ENCODE results near the gene ZNF416.
A peak's percentile ranks its signal among the peaks of the same experiment; 100 is the strongest.

The ZNF416 gene

DNA sequence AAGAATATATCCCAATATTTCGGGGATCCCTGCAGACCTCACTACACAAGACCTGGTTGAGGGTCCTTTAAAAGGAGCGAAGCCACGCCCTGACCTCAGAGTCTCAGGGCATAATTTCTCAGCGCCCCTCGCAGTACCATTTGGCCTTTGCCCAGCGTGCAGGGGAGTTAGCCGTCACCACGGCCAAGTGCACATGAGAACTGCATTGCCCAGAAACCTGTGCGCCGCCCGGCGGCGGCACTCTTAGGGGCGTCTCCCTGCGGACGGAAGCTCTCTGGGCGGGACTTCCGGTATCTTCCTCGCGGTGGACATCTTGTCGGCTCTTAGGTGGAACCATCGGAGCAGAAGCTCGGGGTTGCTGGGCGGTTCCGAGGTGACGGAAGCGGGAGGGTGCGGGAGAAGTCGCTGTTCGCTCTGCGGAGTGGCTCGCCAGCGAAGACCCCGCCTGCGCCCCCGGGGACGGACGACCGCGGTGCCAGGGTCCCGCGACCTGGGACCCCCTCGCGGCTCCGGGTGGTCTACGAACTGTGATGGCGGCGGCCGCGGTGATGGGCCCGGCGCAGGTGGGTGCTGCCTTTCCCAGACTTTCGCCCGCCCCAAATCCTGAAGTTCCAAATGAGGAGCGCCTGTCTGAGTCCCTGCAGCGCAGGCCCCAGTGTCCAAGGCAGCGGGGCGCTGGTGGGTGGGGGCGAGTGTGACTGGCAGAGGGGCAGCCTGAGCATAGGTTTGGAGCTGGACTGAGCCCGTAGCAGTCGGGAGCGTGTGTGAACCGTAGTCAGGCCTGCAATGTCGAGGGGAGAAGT lies 35.4 kb upstream of the ZNF416 start, which contains the start of gene ZNF134:
Gene ZNF134 (plus strand): TSS at position 302 of the 803 bp plus-strand sequence. CDS start 5,227 bp downstream, outside the sequence.
- peak within 1 kb of the TSS; percentile 81 for H3K4me3 ChIP-seq (ENCODE audit: low read depth, low read length)
- DNase-seq (ENCODE audit: low read depth): peak; percentile 89

GRCh38 chr19:57611113-57611512 lies 32.4 kb upstream of the ZNF416 start:
- no peak overlapping the region for H3K4me3 ChIP-seq (ENCODE audit: low read depth, low read length)
- TF ChIP-seq MAX (IDR thresholded peaks at IDR 0.05; ENCODE audit: low read depth, low read length) (no peak), POLR2A (IDR thresholded peaks at IDR 0.05; ENCODE audit: extremely low read depth, insufficient read length) (no peak), CTCF (IDR thresholded peaks at IDR 0.05; ENCODE audit: low read depth, low read length) (no peak), MYC (IDR thresholded peaks at IDR 0.05; ENCODE audit: low read depth, low read length) (no peak)
- DNase-seq (ENCODE audit: low read depth): no peak

More for the DNA sequence above, 35.4 kb upstream of the ZNF416 start, which contains the start of gene ZNF134:
- TF ChIP-seq CTCF (IDR thresholded peaks at IDR 0.05; ENCODE audit: low read depth, low read length): no peak
- peak; percentile 71 for TF ChIP-seq MAX (IDR thresholded peaks at IDR 0.05; ENCODE audit: low read depth, low read length)
- peak; percentile 50 for TF ChIP-seq MYC (IDR thresholded peaks at IDR 0.05; ENCODE audit: low read depth, low read length)
- TF ChIP-seq POLR2A (IDR thresholded peaks at IDR 0.05; ENCODE audit: extremely low read depth, insufficient read length): peak; percentile 65

- TF ChIP-seq MAX (IDR thresholded peaks at IDR 0.05; ENCODE audit: low read depth, low read length) (no peak), MYC (IDR thresholded peaks at IDR 0.05; ENCODE audit: low read depth, low read length) (no peak), POLR2A (IDR thresholded peaks at IDR 0.05; ENCODE audit: extremely low read depth, insufficient read length) (no peak), CTCF (IDR thresholded peaks at IDR 0.05; ENCODE audit: low read depth, low read length) (no peak)
- DNase-seq (ENCODE audit: low read depth): no peak
These were observed 28.2 kb upstream of the ZNF416 start for GRCh38 chr19:57606931-57607330.

DNA sequence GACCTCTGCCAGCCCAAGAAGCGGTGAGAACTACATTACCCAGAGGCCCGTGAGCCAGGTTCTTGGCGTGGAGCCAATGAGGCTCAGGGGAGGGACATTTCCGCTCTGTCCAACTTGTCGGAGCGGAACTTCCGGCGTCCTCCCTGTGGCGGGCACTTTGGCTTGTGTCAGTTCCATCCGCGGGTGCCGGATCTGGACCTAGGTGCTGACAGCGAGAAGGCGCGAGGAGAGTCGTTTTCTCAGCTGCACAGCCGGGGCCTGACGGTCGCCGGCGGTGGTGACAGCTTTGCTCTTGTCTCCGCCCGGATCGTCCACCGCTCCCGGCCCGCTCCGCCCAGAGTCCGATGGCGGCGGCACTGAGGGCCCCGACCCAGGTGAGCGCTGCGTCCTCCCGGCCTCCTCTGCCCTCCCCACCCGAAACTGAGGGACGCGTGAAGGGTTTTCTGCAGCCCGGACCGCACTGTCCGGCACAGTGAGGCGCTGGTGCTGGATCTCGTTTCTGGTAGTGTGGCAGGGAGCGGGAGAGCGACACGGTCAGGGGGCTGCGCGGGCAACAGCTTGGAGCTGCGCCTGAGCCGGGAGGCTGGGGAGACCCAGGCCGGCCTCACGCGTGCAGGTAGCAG lies 21.2 kb upstream of the ZNF416 start, which contains the start of gene ZNF530:
Gene ZNF530 (plus strand): TSS at position 125 of the 623 bp plus-strand sequence. CDS start 4,461 bp downstream, outside the sequence.
- TF ChIP-seq MAX (IDR thresholded peaks at IDR 0.05; ENCODE audit: low read depth, low read length) (peak; percentile 43; the same call in 1 of the 2 replicates), MYC (IDR thresholded peaks at IDR 0.05; ENCODE audit: low read depth, low read length) (no peak), POLR2A (IDR thresholded peaks at IDR 0.05; ENCODE audit: extremely low read depth, insufficient read length) (peak; percentile 34), CTCF (IDR thresholded peaks at IDR 0.05; ENCODE audit: low read depth, low read length) (no peak)
- DNase-seq (ENCODE audit: low read depth): peak; percentile 88
- peak within 1 kb of the TSS; percentile 66 for H3K4me3 ChIP-seq (ENCODE audit: low read depth, low read length)

More at GRCh38 chr19:57606931-57607330, 28.2 kb upstream of the ZNF416 start:
- H3K4me3 ChIP-seq (ENCODE audit: low read depth, low read length): no peak overlapping the region

DNA sequence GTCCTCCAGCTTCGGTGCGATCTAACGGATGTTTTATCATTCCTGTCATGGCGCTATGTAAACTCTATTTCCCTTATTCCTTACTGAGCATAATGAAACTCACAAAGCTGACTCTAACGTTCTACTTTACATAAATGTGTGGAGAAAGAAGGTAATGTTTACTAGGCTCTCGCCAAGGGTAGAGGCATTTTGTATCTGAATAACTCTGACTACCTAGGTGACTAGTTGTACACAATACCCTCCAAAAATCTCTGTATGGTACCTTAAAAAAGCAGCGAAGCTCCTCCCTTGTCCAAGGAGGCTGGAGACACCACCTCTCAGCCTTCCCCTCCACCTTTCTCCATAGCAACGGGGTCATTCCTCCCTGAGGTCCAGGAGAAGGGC lies 20.7 kb upstream of the ZNF416 start:
- TF ChIP-seq POLR2A (IDR thresholded peaks at IDR 0.05; ENCODE audit: extremely low read depth, insufficient read length) (no peak), MYC (IDR thresholded peaks at IDR 0.05; ENCODE audit: low read depth, low read length) (no peak), CTCF (IDR thresholded peaks at IDR 0.05; ENCODE audit: low read depth, low read length) (no peak), MAX (IDR thresholded peaks at IDR 0.05; ENCODE audit: low read depth, low read length) (no peak)
- peak overlapping the region; percentile 66 for H3K4me3 ChIP-seq (ENCODE audit: low read depth, low read length)
- no peak for DNase-seq (ENCODE audit: low read depth)

All from NB4 (cell line).